H1 (cell line): Measurements from ENCODE around the gene PTPN3. TPM values are rescaled to one million over a fixed set of nuclear protein-coding genes. Genes with fewer than 3 reads are reported as not detected.

Experiments
- CTCF ChIA-PET: fragments of 300-600 bp; sonication (Branson Sonifier 250); formaldehyde crosslinking; loops from one replicate; lab custom pipeline; 2021; ENCODE audit not compliant: partially characterized antibody; lab: Charles Lee
- POLR2A ChIA-PET: fragments of 300-600 bp; sonication (Branson Sonifier 250); formaldehyde crosslinking; loops from one replicate; lab custom pipeline; 2021; ENCODE audit warnings: inconsistent platforms; ENCODE audit not compliant: partially characterized antibody; lab: Charles Lee
- DNase-seq, 2 experiments: peaks; one replicate each; pipeline versions ENCODE4 v3.0.0 to v3.0.0-alpha.2; 2010 to 2022; ENCODE audit warnings: low spot score in 2 of 2, low read depth in 1 of 2, mixed read lengths in 1 of 2
- FAIRE-seq: peaks from 2 replicates; lab custom pipeline; 2011; peaks lifted over from hg19 to GRCh38; lab: Jason Lieb, UNC
- H2AFZ ChIP-seq: 2 replicates; pipeline ENCODE4 v1.8.1; 2012; ENCODE audit warnings: low read length, inconsistent platforms
- H2AK5ac ChIP-seq: 2 replicates; pipeline ENCODE4 v1.6.1; 2013; ENCODE audit warnings: low read depth, low read length
- H2BK120ac ChIP-seq: replicated peaks from 2 replicates; pipeline ENCODE3; 2013; ENCODE audit warnings: low read depth, low read length, inconsistent platforms
- H2BK12ac ChIP-seq: 2 replicates; pipeline ENCODE4 v1.6.1; 2013; ENCODE audit warnings: low read depth, low read length
- H2BK15ac ChIP-seq: 2 replicates; pipeline ENCODE4 v1.6.1; 2013; ENCODE audit warnings: low read length
- H2BK20ac ChIP-seq: 2 replicates; pipeline ENCODE4 v1.6.1; 2013; ENCODE audit warnings: low read length
- H2BK5ac ChIP-seq: 2 replicates; pipeline ENCODE4 v1.6.1; 2013; ENCODE audit warnings: low read depth, low read length
- H3K14ac ChIP-seq: 2 replicates; pipeline ENCODE4 v1.6.1; 2013; ENCODE audit warnings: inconsistent platforms; ENCODE audit not compliant: insufficient read length
- H3K18ac ChIP-seq: 2 replicates; pipeline ENCODE4 v1.6.1; 2013; ENCODE audit warnings: low read length; ENCODE audit errors: extremely low read depth
- H3K23ac ChIP-seq: 2 replicates; pipeline ENCODE4 v1.6.1; 2013; ENCODE audit warnings: inconsistent platforms; ENCODE audit not compliant: insufficient read length
- H3K23me2 ChIP-seq: 2 replicates; pipeline ENCODE4 v1.6.1; 2013; ENCODE audit warnings: low read depth, low read length
- H3K27ac ChIP-seq: 2 replicates; pipeline ENCODE4 v1.6.1; 2011; ENCODE audit warnings: low read depth, low read length, inconsistent platforms
- H3K27me3 ChIP-seq, 4 experiments: replicated peaks in 1 of 4; 1 replicate in 1 of 4; 2 replicates in 3 of 4; pipeline versions ENCODE4 v1.6.1 to v1.8.1; 2011 to 2013; ENCODE audit warnings: low read length in 3 of 4, mild to moderate bottlenecking in 3 of 4, inconsistent platforms in 2 of 4, mixed read lengths in 2 of 4, moderate library complexity in 1 of 4; ENCODE audit not compliant: control insufficient read depth in 3 of 4, insufficient read depth in 3 of 4; ENCODE audit errors: extremely low read depth in 1 of 4
- H3K36me3 ChIP-seq, 4 experiments: 2 replicates each; pipeline versions ENCODE4 v1.6.1 to v1.8.1; 2011 to 2013; ENCODE audit warnings: mild to moderate bottlenecking in 4 of 4, low read length in 3 of 4, moderate library complexity in 2 of 4, control low read depth in 1 of 4, inconsistent platforms in 1 of 4; ENCODE audit not compliant: insufficient read depth in 4 of 4, control insufficient read depth in 2 of 4
- H3K4ac ChIP-seq: replicated peaks from 2 replicates; pipeline ENCODE3; 2013; ENCODE audit warnings: low read length, low read depth, mixed read lengths, inconsistent platforms; ENCODE audit not compliant: insufficient read length
- H3K4me1 ChIP-seq, 4 experiments: replicated peaks in 1 of 4; 1 replicate in 1 of 4; 2 replicates in 3 of 4; pipeline versions ENCODE4 v1.6.1 to v1.8.1; 2011 to 2013; ENCODE audit warnings: low read length in 3 of 4, inconsistent platforms in 2 of 4, mixed read lengths in 1 of 4; ENCODE audit not compliant: insufficient read depth in 4 of 4, control insufficient read depth in 3 of 4
- H3K4me2 ChIP-seq, 2 experiments: 2 replicates each; pipeline versions ENCODE4 v1.6.1 to v1.8.1; 2011 to 2013; ENCODE audit warnings: low read depth in 2 of 2, low read length in 2 of 2, control low read depth in 1 of 2, inconsistent platforms in 1 of 2, mild to moderate bottlenecking in 1 of 2; ENCODE audit not compliant: insufficient read depth in 1 of 2
- H3K4me3 ChIP-seq, 4 experiments: fragments of 200-600, 300-600 bp in 1 of 4; sonication (generic), shearing (Covaris generic), sonication (Bioruptor Twin) in 1 of 4; 2 replicates each; pipeline versions ENCODE4 v1.5.1 to v1.8.1; 2011 to 2016; ENCODE audit warnings: low read length in 4 of 4, low read depth in 3 of 4, control low read depth in 2 of 4, inconsistent platforms in 2 of 4, mild to moderate bottlenecking in 2 of 4, mixed read lengths in 1 of 4, moderate library complexity in 1 of 4; ENCODE audit not compliant: insufficient read depth in 2 of 4; ENCODE audit errors: extremely low read depth in 1 of 4
- H3K56ac ChIP-seq: replicated peaks from 2 replicates; pipeline ENCODE3; 2013; ENCODE audit warnings: low read depth, mild to moderate bottlenecking, mixed read lengths, low read length, inconsistent platforms; ENCODE audit not compliant: insufficient read length
- H3K79me1 ChIP-seq: 2 replicates; pipeline ENCODE4 v1.6.1; 2013; ENCODE audit warnings: low read depth, low read length, control low read depth
- H3K79me2 ChIP-seq, 2 experiments: 2 replicates each; pipeline versions ENCODE4 v1.6.1 to v1.8.1; 2012 to 2013; ENCODE audit warnings: low read length in 2 of 2, mild to moderate bottlenecking in 2 of 2, inconsistent platforms in 1 of 2; ENCODE audit not compliant: insufficient read depth in 2 of 2, control insufficient read depth in 1 of 2
- H3K9ac ChIP-seq, 4 experiments: replicated peaks in 1 of 4; 1 replicate in 1 of 4; 2 replicates in 3 of 4; pipeline versions ENCODE4 v1.6.1 to v1.8.1; 2011 to 2013; ENCODE audit warnings: low read depth in 3 of 4, low read length in 3 of 4, control low read depth in 2 of 4, mild to moderate bottlenecking in 2 of 4, moderate library complexity in 2 of 4, inconsistent platforms in 1 of 4; ENCODE audit errors: extremely low read depth in 1 of 4
- H3K9me3 ChIP-seq, 2 experiments: 2 replicates each; pipeline versions ENCODE4 v1.6.1 to v1.8.1; 2012 to 2013; ENCODE audit warnings: mild to moderate bottlenecking in 2 of 2, moderate library complexity in 2 of 2, control low read depth in 1 of 2, inconsistent platforms in 1 of 2, low read depth in 1 of 2, low read length in 1 of 2, mixed read lengths in 1 of 2; ENCODE audit not compliant: insufficient read depth in 2 of 2
- H4K20me1 ChIP-seq, 2 experiments: replicated peaks in 1 of 2; 2 replicates each; pipeline versions ENCODE3 to v1.8.1; 2011 to 2013; ENCODE audit warnings: inconsistent platforms in 2 of 2, low read length in 2 of 2, mild to moderate bottlenecking in 1 of 2; ENCODE audit not compliant: insufficient read depth in 2 of 2, control insufficient read depth in 1 of 2
- H4K5ac ChIP-seq: 2 replicates; pipeline ENCODE4 v1.6.1; 2013; ENCODE audit warnings: low read length, low read depth, mixed read lengths, inconsistent platforms; ENCODE audit not compliant: insufficient read length
- H4K8ac ChIP-seq: 2 replicates; pipeline ENCODE4 v1.8.0; 2013; ENCODE audit warnings: mild to moderate bottlenecking, moderate library complexity, low read length, inconsistent platforms; ENCODE audit not compliant: insufficient read depth; ENCODE audit errors: extremely low read depth
- H4K91ac ChIP-seq: replicated peaks from 2 replicates; pipeline ENCODE3; 2013; ENCODE audit warnings: low read length, mixed read lengths, inconsistent platforms; ENCODE audit not compliant: insufficient read length
- CHD1 ChIP-seq: IDR thresholded peaks from 2 replicates; pipeline ENCODE4 v1.6.1; 2012; ENCODE audit warnings: low read depth, low read length, improper control_type of control experiment
- GTF2F1 ChIP-seq: IDR thresholded peaks from 2 replicates; pipeline ENCODE4 v1.6.1; 2012; ENCODE audit warnings: low read depth, low read length, improper control_type of control experiment, borderline replicate concordance
- SRF ChIP-seq: IDR thresholded peaks from 2 replicates; pipeline ENCODE4 v1.6.1; 2011; ENCODE audit warnings: mild to moderate bottlenecking, low read depth, low read length, moderate library complexity
- TCF12 ChIP-seq: IDR thresholded peaks from 2 replicates; pipeline ENCODE4 v1.6.1; 2011; ENCODE audit warnings: low read depth, mild to moderate bottlenecking, low read length
- WGBS, 2 experiments: shearing (Covaris generic) in 1 of 2; methylation state at CpG; one replicate each; pipeline versions ENCODE4 v1.1.6 to v1.1.7; 2013 to 2015; ENCODE audit warnings: low lambda C conversion rate in 2 of 2, mixed read lengths in 2 of 2, inconsistent platforms in 1 of 2, low coverage in 1 of 2, missing lambda C conversion rate in 1 of 2; ENCODE audit not compliant: insufficient replicate concordance in 2 of 2, insufficient coverage in 1 of 2, insufficient read length in 1 of 2; ENCODE audit errors: extremely low coverage in 1 of 2, missing lambda C conversion rate in 1 of 2; 5-methylcytosine and 5-hydroxymethylcytosine counted together
- polyA plus RNA-seq, 7 experiments: library from polyadenylated mRNA; depleted of rRNA in 3 of 7; stranded (reverse) in 5 of 7; unstranded in 2 of 7; fragments of >200 nt in 5 of 7; fragments of 200-250 nt in 2 of 7; gene quantifications; 1 replicate in 5 of 7; 2 replicates in 1 of 7; 4 replicates in 1 of 7; pipeline versions ENCODE4 v1.2.1 to v1.2.3, GENCODE V29; 2011 to 2013; ENCODE audit warnings: missing spikeins in 2 of 7, mixed read lengths in 2 of 7
- total RNA-seq: library from RNA; stranded (reverse); fragmentation: NEBNext Ultra II Directional; extraction: Animal tissue kit (Norgen Biotek cat#: 25700); gene quantifications from 2 replicates; pipeline ENCODE4 v1.2.1, GENCODE V29; 2021
- TF ChIP-seq, protein P1 (sequence below): IDR thresholded peaks from 2 replicates; pipeline ENCODE4 v1.6.1; 2011; ENCODE audit warnings: low read length, improper control_type of control experiment

PTPN3 gene
- total and polyA plus RNA-seq, 2 of the 8 experiments (the other 6 are each of a cell fraction or from before 2014, with no cell fraction given): 2.9 to 3.7 TPM

DNA sequence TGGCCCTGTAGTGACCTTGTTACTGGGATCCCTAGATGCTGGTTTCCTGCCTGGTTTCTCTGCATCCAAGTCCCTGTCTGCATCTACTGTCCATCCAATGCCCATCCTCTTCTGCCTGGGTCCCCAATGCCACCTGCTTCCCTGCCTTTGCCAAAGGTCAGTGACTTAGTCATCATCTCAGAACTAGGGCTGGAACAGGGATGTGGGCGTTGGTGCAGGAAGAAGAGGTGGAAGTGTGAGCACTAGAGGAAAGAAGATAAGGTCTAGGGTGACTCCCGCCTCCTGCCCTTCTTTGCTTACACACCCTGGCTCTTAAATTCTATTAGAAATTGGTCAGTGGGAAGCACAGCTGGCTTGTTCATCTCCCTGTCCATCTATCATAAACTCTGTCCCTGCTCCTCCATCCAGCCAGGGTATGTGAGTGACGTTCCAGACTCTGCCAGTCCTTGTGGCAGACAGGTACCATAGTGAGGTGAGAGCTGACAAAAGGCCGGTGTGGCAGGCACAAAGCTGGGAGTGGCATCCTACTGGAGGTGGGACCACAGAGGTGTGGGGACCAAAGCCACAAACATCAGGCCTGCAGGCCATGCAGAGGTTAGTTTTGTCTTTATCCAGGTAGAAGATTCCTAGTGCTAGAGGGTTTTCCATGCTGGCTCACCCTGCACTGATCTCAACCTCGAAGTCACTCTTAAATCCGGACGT is 9.2 kb downstream of the PTPN3 start:
- no peak overlapping the region for H3K9ac ChIP-seq
- no peak overlapping the region for H4K8ac ChIP-seq
- H3K18ac ChIP-seq: no peak overlapping the region
- ChIA-PET CTCF (interaction anchor here (1.0 to 3.8 kb wide), 4 partner anchors 8 to 21 kb away, joined by 3 to 19 read pairs (median 4); no protein-coding TSS in a partner anchor), POLR2A (no interaction called here)
- H3K14ac ChIP-seq: no peak overlapping the region
- H3K36me3 ChIP-seq: no peaks in the 10 kb centered on the region
- DNase-seq (no peak), FAIRE-seq (no peak)
- no peak overlapping the region for H3K4me3 ChIP-seq
- H3K27ac ChIP-seq: no peak overlapping the region
- no peak overlapping the region for H4K91ac ChIP-seq
- WGBS, 2 experiments: 74% methylated on average over 7 of the region's 7 CpGs; no CpG with 5 or more reads in 1 of the 2 experiments
- no peak for TF ChIP-seq GTF2F1
- no peak for TF ChIP-seq TCF12
- TF ChIP-seq, protein P1, sequence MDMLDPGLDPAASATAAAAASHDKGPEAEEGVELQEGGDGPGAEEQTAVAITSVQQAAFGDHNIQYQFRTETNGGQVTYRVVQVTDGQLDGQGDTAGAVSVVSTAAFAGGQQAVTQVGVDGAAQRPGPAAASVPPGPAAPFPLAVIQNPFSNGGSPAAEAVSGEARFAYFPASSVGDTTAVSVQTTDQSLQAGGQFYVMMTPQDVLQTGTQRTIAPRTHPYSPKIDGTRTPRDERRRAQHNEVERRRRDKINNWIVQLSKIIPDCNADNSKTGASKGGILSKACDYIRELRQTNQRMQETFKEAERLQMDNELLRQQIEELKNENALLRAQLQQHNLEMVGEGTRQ: no peak
- no peak for TF ChIP-seq SRF
- no peak for TF ChIP-seq CHD1
- no peak overlapping the region for H3K23ac ChIP-seq
- H3K56ac ChIP-seq: no peak overlapping the region
- no peak overlapping the region for H2BK20ac ChIP-seq
- H4K20me1 ChIP-seq: no peaks in the 10 kb centered on the region
- no peak overlapping the region for H2AFZ ChIP-seq
- no peaks in the 10 kb centered on the region for H3K27me3 ChIP-seq
- peaks cover 0 to 2% (median 0%) of the 10 kb centered on the region in 4 experiments; a peak in 1 of 7 replicates for H3K4me1 ChIP-seq
- H3K4ac ChIP-seq: no peak overlapping the region
- no peaks in the 10 kb centered on the region; the same call in 1 of the 2 replicates for H3K23me2 ChIP-seq
- H2BK120ac ChIP-seq: no peak overlapping the region
- no peaks in the 10 kb centered on the region for H3K79me1 ChIP-seq
- H2AK5ac ChIP-seq: no peak overlapping the region
- H3K4me2 ChIP-seq: no peak overlapping the region
- no peaks in the 10 kb centered on the region for H3K9me3 ChIP-seq
- no peak overlapping the region for H2BK5ac ChIP-seq
- H4K5ac ChIP-seq: no peak overlapping the region
- no peak overlapping the region for H2BK12ac ChIP-seq
- no peaks in the 10 kb centered on the region for H3K79me2 ChIP-seq
- no peak overlapping the region for H2BK15ac ChIP-seq
